Endothelial cell of umbilical vein (primary cell): ENCODE measurements around the gene WDR6. TPM values are rescaled to one million over a fixed set of nuclear protein-coding genes. Genes with fewer than 3 reads are reported as not detected.

Experiments used
- BruUV-seq: library from RNA; stranded (reverse); fragments of 400-500 nt; replicated peaks from 2 replicates; lab custom pipeline; 2021; lab: Mats Ljungman, UMichigan
- CTCF ChIA-PET: fragments of 300-600, 350-600 bp; sonication (Branson Sonifier 250); formaldehyde crosslinking; loops from one replicate; lab custom pipeline; 2021; ENCODE audit warnings: antibody characterized with exemption, inconsistent platforms; lab: Charles Lee
- POLR2A ChIA-PET: fragments of 300-600, 350-600 bp; sonication (Branson Sonifier 250); formaldehyde crosslinking; loops from one replicate; lab custom pipeline; 2021; ENCODE audit warnings: antibody characterized with exemption, inconsistent platforms; lab: Charles Lee
- DNase-seq: peaks from one replicate; pipeline ENCODE4 v3.0.0-alpha.2; 2011; ENCODE audit warnings: low read depth, low spot score
- FAIRE-seq: peaks from 2 replicates; lab custom pipeline; 2011; peaks lifted over from hg19 to GRCh38; lab: Jason Lieb, UNC
- H2AFZ ChIP-seq: 2 replicates; pipeline ENCODE4 v1.6.0; 2012; ENCODE audit warnings: low read depth, low read length, control low read depth, inconsistent platforms
- H3K27ac ChIP-seq: 2 replicates; pipeline ENCODE4 v1.5.1; 2011; ENCODE audit warnings: low read depth, mild to moderate bottlenecking, control low read depth, low read length, moderate library complexity; ENCODE audit not compliant: insufficient read depth
- H3K27me3 ChIP-seq, 2 experiments: 2 replicates each; pipeline versions ENCODE4 v1.6.0 to v1.6.1; 2011; ENCODE audit warnings: low read length in 2 of 2, mixed read lengths in 1 of 2; ENCODE audit not compliant: control insufficient read depth in 2 of 2, insufficient read depth in 2 of 2
- H3K36me3 ChIP-seq, 2 experiments: 2 replicates in 1 of 2; 3 replicates in 1 of 2; pipeline ENCODE4 v1.5.1; 2011; ENCODE audit warnings: low read length in 2 of 2, mild to moderate bottlenecking in 1 of 2, moderate library complexity in 1 of 2; ENCODE audit not compliant: control insufficient read depth in 2 of 2, insufficient read depth in 2 of 2; ENCODE audit errors: extremely low read depth in 1 of 2
- H3K4me1 ChIP-seq: 3 replicates; pipeline ENCODE4 v1.5.1; 2011; ENCODE audit warnings: mild to moderate bottlenecking, low read length; ENCODE audit not compliant: control insufficient read depth, insufficient read depth; ENCODE audit errors: extremely low read depth
- H3K4me2 ChIP-seq: 2 replicates; pipeline ENCODE4 v1.6.1; 2011; ENCODE audit warnings: low read length, control low read depth, mixed read lengths; ENCODE audit not compliant: insufficient read depth
- H3K4me3 ChIP-seq, 3 experiments: fragments of 200-600 bp in 1 of 3; sonication (generic), shearing (Covaris generic) in 1 of 3; replicated peaks in 1 of 3; 2 replicates each; pipeline ENCODE4 v1.5.1; 2011 to 2016; ENCODE audit warnings: control low read depth in 3 of 3, low read length in 3 of 3, mild to moderate bottlenecking in 2 of 3, inconsistent platforms in 1 of 3, low read depth in 1 of 3, moderate library complexity in 1 of 3; ENCODE audit not compliant: insufficient read depth in 1 of 3
- H3K79me2 ChIP-seq: 2 replicates; pipeline ENCODE4 v1.6.0; 2012; ENCODE audit warnings: low read length, inconsistent platforms; ENCODE audit not compliant: control insufficient read depth, insufficient read depth
- H3K9ac ChIP-seq: replicated peaks from 2 replicates; pipeline ENCODE3; 2011; ENCODE audit warnings: low read length, control low read depth; ENCODE audit not compliant: insufficient read depth; ENCODE audit errors: extremely low read depth
- H3K9me1 ChIP-seq: replicated peaks from 3 replicates; pipeline ENCODE4 v1.6.0; 2011; ENCODE audit warnings: mild to moderate bottlenecking, low read length; ENCODE audit not compliant: control insufficient read depth, insufficient read depth; ENCODE audit errors: extremely low read depth
- H3K9me3 ChIP-seq: replicated peaks from 2 replicates; pipeline ENCODE4 v1.5.1; 2012; ENCODE audit warnings: low read length, inconsistent platforms; ENCODE audit not compliant: control insufficient read depth, insufficient read depth
- H4K20me1 ChIP-seq: replicated peaks from 2 replicates; pipeline ENCODE3; 2011; ENCODE audit warnings: mild to moderate bottlenecking, low read length; ENCODE audit not compliant: control insufficient read depth, insufficient read depth; ENCODE audit errors: extremely low read depth
- EZH2 ChIP-seq: IDR thresholded peaks from 2 replicates; pipeline ENCODE4 v1.6.1; 2012; ENCODE audit warnings: borderline replicate concordance, low read depth, mild to moderate bottlenecking, moderate library complexity, low read length, inconsistent platforms; ENCODE audit not compliant: severe bottlenecking
- FOS ChIP-seq: IDR thresholded peaks from 2 replicates; pipeline ENCODE4 v1.6.1; 2011; ENCODE audit warnings: mild to moderate bottlenecking, low read length, moderate library complexity, borderline replicate concordance; ENCODE audit not compliant: insufficient read depth
- GATA2 ChIP-seq: IDR thresholded peaks from 2 replicates; pipeline ENCODE4 v1.7.0; 2011; ENCODE audit warnings: low read depth, mild to moderate bottlenecking, moderate library complexity, mixed read lengths, low read length; ENCODE audit not compliant: insufficient read length, insufficient read depth
- JUN ChIP-seq: IDR thresholded peaks from 2 replicates; pipeline ENCODE4 v1.6.1; 2011; ENCODE audit warnings: borderline replicate concordance, low read depth; ENCODE audit not compliant: insufficient read length, insufficient read depth
- MAX ChIP-seq: IDR thresholded peaks from 2 replicates; pipeline ENCODE4 v1.6.1; 2011; ENCODE audit not compliant: insufficient read depth, insufficient read length
- MYC ChIP-seq: IDR thresholded peaks from one replicate; pipeline ENCODE4 v1.6.1; 2011; ENCODE audit warnings: mild to moderate bottlenecking, low read depth, low read length
- POLR2AphosphoS5 ChIP-seq: IDR thresholded peaks from 2 replicates; pipeline ENCODE4 v1.6.1; 2012; ENCODE audit warnings: low read depth, mild to moderate bottlenecking, control low read depth, low read length, moderate library complexity; ENCODE audit not compliant: insufficient read depth
- dilution Hi-C: fragments of 300-500 bp; cut with MboI; formaldehyde crosslinking; loops from one replicate; pipeline ENCODE4 v1.15.0; 2019; ENCODE audit warnings: low sequenced_read_pairs; ENCODE audit not compliant: extremely low pct_ligation_motif_present
- intact Hi-C: fragments of 100-400 bp; cut with micrococcal nuclease; formaldehyde crosslinking; loops from one replicate; pipeline ENCODE4 v1.10.0; 2022
- microRNA counts: library from miRNA; unstranded; fragments of <30 nt; microRNA quantifications from one replicate; lab custom pipeline; 2016
- microRNA-seq: library from miRNA; unstranded; fragments of <30 nt; microRNA quantifications from one replicate; pipeline ENCODE4 v1.2.0, GENCODE V29; 2021; ENCODE audit warnings: borderline number of aligned reads, borderline replicate concordance
- polyA plus RNA-seq, 4 experiments: library from polyadenylated mRNA; depleted of rRNA in 3 of 4; stranded (reverse) in 3 of 4; unstranded in 1 of 4; fragments of >200 nt; gene quantifications; 2 replicates each; pipeline versions ENCODE4 v1.2.1 to v1.2.3, GENCODE V29; 2011 to 2012; ENCODE audit warnings: missing spikeins in 1 of 4
- small RNA-seq: library from RNA; depleted of rRNA; stranded (forward); fragments of <200 nt; gene quantifications from one replicate; pipeline ENCODE3, GENCODE V24; 2012; ENCODE audit warnings: low replicate concordance, low read depth; ENCODE audit not compliant: insufficient read depth, insufficient read length
- total RNA-seq: library from RNA; stranded (reverse); gene quantifications from 2 replicates; pipeline ENCODE4 v1.2.3, GENCODE V29; 2021

The WDR6 gene
- total and polyA plus RNA-seq, 2 donors (not counting 3 experiments of a cell fraction or from before 2014, with no cell fraction given): 192 to 319 TPM

GRCh38 chr3:49058011-49058410 lies 50.8 kb downstream of the WDR6 start:
- FAIRE-seq (no peak), DNase-seq (no peak)
- no peak overlapping the region for H3K4me2 ChIP-seq
- no TSS peak for BruUV-seq
- ChIA-PET POLR2A (interaction anchor here (0.6 kb wide), 1 partner anchor 23 kb away, joined by 4 read pairs; no protein-coding TSS in a partner anchor), CTCF (no interaction called here)
- H2AFZ ChIP-seq: no peak overlapping the region
- no peaks in the 10 kb centered on the region for H3K4me1 ChIP-seq
- H3K27me3 ChIP-seq: no peaks in the 10 kb centered on the region
- no peak overlapping the region for H3K4me3 ChIP-seq
- H3K79me2 ChIP-seq: peaks cover 11% of the 10 kb centered on the region
- dilution Hi-C loops: no loop called here
- TF ChIP-seq POLR2AphosphoS5 (no peak), GATA2 (no peak), MYC (no peak), EZH2 (no peak), FOS (no peak), MAX (no peak), JUN (no peak)
- intact Hi-C loops: no loop called here
- no peaks in the 10 kb centered on the region for H3K9me1 ChIP-seq
- no peak overlapping the region for H3K9ac ChIP-seq
- H3K9me3 ChIP-seq: no peaks in the 10 kb centered on the region
- H4K20me1 ChIP-seq: no peaks in the 10 kb centered on the region
- H3K36me3 ChIP-seq: peaks cover 14 to 25% of the 10 kb centered on the region in 2 experiments
- H3K27ac ChIP-seq: no peak overlapping the region

MicroRNAs within 50 kb of the gene (microRNA counts, 767-probe panel; counts per million panel counts)
- microRNA hsa-miR-191-5p (lab: Ali Mortazavi, UCI): 18,519 counts per million, percentile 99 among the panel's probes with 10 or more counts
- microRNA hsa-miR-425-5p (lab: Ali Mortazavi, UCI): 723 counts per million, percentile 96 among the panel's probes with 10 or more counts

Small RNAs within 50 kb of the gene (microRNA-seq; reads per million reads assigned to microRNA genes)
- gene MIR191: 4,372 reads per million, percentile 93 among the genes with 10 or more reads in this experiment
- gene MIR425: 1,663 reads per million, percentile 87 among the genes with 10 or more reads in this experiment

Small RNAs within 50 kb of the gene (small RNA-seq; reads per million reads assigned to genes)
- gene MIR191: 902 reads per million, percentile 100 among the genes with 10 or more reads in this experiment
- 134 reads per million, percentile 98 among the genes with 10 or more reads in this experiment for gene MIR425

Other genes starting within 250 kb of the WDR6 start
- 62.8 and 69.9 TPM in 2 replicates for gene PRKAR2A, start 159.5 kb upstream of the WDR6 start, total RNA-seq
- gene PRKAR2A, start 159.5 kb upstream of the WDR6 start, polyA plus RNA-seq: 8.6 and 10.5 TPM in 2 replicates
- 7.9 and 8.4 TPM in 2 replicates for gene SLC25A20, start 108.5 kb upstream of the WDR6 start, total RNA-seq
- gene SLC25A20, start 108.5 kb upstream of the WDR6 start, polyA plus RNA-seq: 8.6 and 11.0 TPM in 2 replicates
- gene ARIH2, start 88.5 kb upstream of the WDR6 start, total RNA-seq: 77.2 and 85.5 TPM in 2 replicates
- 58.2 and 59.7 TPM in 2 replicates for gene ARIH2, start 88.5 kb upstream of the WDR6 start, polyA plus RNA-seq
- 23.0 and 26.9 TPM in 2 replicates for gene P4HTM, start 17.1 kb upstream of the WDR6 start, total RNA-seq
- 32.7 and 37.9 TPM in 2 replicates for gene P4HTM, start 17.1 kb upstream of the WDR6 start, polyA plus RNA-seq
- 20.4 and 22.7 TPM in 2 replicates for gene DALRD3, start 11.2 kb downstream of the WDR6 start, total RNA-seq
- gene DALRD3, start 11.2 kb downstream of the WDR6 start, polyA plus RNA-seq: 60.8 and 66.0 TPM in 2 replicates
- 74.5 and 91.1 TPM in 2 replicates for gene NDUFAF3, start 14.7 kb downstream of the WDR6 start, total RNA-seq
- 91.4 and 140 TPM in 2 replicates for gene NDUFAF3, start 14.7 kb downstream of the WDR6 start, polyA plus RNA-seq
- gene IMPDH2, start 22.0 kb downstream of the WDR6 start, total RNA-seq: 189 and 195 TPM in 2 replicates
- 134 and 167 TPM in 2 replicates for gene IMPDH2, start 22.0 kb downstream of the WDR6 start, polyA plus RNA-seq
- 106 and 116 TPM in 2 replicates for gene QRICH1, start 86.7 kb downstream of the WDR6 start, total RNA-seq
- 89.6 and 89.7 TPM in 2 replicates for gene QRICH1, start 86.7 kb downstream of the WDR6 start, polyA plus RNA-seq
- 261 and 285 TPM in 2 replicates for gene QARS1, start 97.4 kb downstream of the WDR6 start, total RNA-seq
- gene QARS1, start 97.4 kb downstream of the WDR6 start, polyA plus RNA-seq: 434 and 477 TPM in 2 replicates
- 39.1 and 42.2 TPM in 2 replicates for gene USP19, start 113.4 kb downstream of the WDR6 start, total RNA-seq
- gene USP19, start 113.4 kb downstream of the WDR6 start, polyA plus RNA-seq: 31.3 and 36.8 TPM in 2 replicates
- 374 and 423 TPM in 2 replicates for gene LAMB2, start 125.7 kb downstream of the WDR6 start, total RNA-seq
- gene LAMB2, start 125.7 kb downstream of the WDR6 start, polyA plus RNA-seq: 744 and 764 TPM in 2 replicates
- gene CCDC71, start 158.9 kb downstream of the WDR6 start, total RNA-seq: 20.3 and 23.5 TPM in 2 replicates
- 41.6 and 48.7 TPM in 2 replicates for gene CCDC71, start 158.9 kb downstream of the WDR6 start, polyA plus RNA-seq
- gene KLHDC8B, start 164.2 kb downstream of the WDR6 start, total RNA-seq: 22.9 and 36.0 TPM in 2 replicates
- 70.1 and 77.8 TPM in 2 replicates for gene KLHDC8B, start 164.2 kb downstream of the WDR6 start, polyA plus RNA-seq